NCI-H1694 treated with DMSO at 0.1 percent for 48 hours (cell line): ENCODE data around the gene ERN1.

Source experiments
- DNase-seq: peaks from one replicate; lab custom pipeline; 2025; lab: John Stamatoyannopoulos, UW

ERN1 gene

GRCh38 chr17:64059756-64060155, 70.2 kb downstream of the ERN1 start:
- DNase-seq = no peak

- DNase-seq = no peak
Measured at GRCh38 chr17:64058621-64059020, 71.3 kb downstream of the ERN1 start.

- DNase-seq = no peak
Measured at GRCh38 chr17:64057701-64058263, 72.2 kb downstream of the ERN1 start.

GRCh38 chr17:64056269-64057005, 73.5 kb downstream of the ERN1 start:
- no peak for DNase-seq

- DNase-seq = no peak
Measured at GRCh38 chr17:64055183-64056142, 74.5 kb downstream of the ERN1 start.

- no peak for DNase-seq
Measured at GRCh38 chr17:64054304-64054703, 75.6 kb downstream of the ERN1 start.

- no peak for DNase-seq
Measured at GRCh38 chr17:64053101-64053500, 76.8 kb downstream of the ERN1 start.

GRCh38 chr17:64051153-64051552, 78.8 kb downstream of the ERN1 start:
- no peak for DNase-seq

GRCh38 chr17:64048805-64049204, 81.1 kb downstream of the ERN1 start:
- no peak for DNase-seq

- no peak for DNase-seq
Measured at GRCh38 chr17:64045176-64045575, 84.8 kb downstream of the ERN1 start.

GRCh38 chr17:64042700-64043485, 87.1 kb downstream of the ERN1 start:
- DNase-seq = no peak

GRCh38 chr17:64041912-64042311, 88.0 kb downstream of the ERN1 start:
- no peak for DNase-seq

GRCh38 chr17:64040206-64040605, 89.7 kb downstream of the ERN1 start:
- DNase-seq = no peak

GRCh38 chr17:64039106-64039400, 90.9 kb downstream of the ERN1 start:
- DNase-seq = no peak

- DNase-seq = no peak
Measured at GRCh38 chr17:64038331-64039105, 91.4 kb downstream of the ERN1 start.

GRCh38 chr17:64037802-64038201, 92.1 kb downstream of the ERN1 start:
- DNase-seq = no peak

GRCh38 chr17:64037180-64037579, 92.8 kb downstream of the ERN1 start:
- DNase-seq = no peak

GRCh38 chr17:64036198-64036922, 93.6 kb downstream of the ERN1 start:
- DNase-seq = no peak

- DNase-seq = no peak
Measured at GRCh38 chr17:64032081-64032480, 97.9 kb downstream of the ERN1 start.

GRCh38 chr17:64028874-64029464, 101.0 kb downstream of the ERN1 start:
- DNase-seq = peak; percentile 61
